ENCODE data around the gene TRMT1.

- no peak for TF ChIP-seq EZH2 (IDR thresholded peaks at IDR 0.05; ENCODE audit: low read depth, unreplicated experiment)
- no peak for TF ChIP-seq CTCF (conservative IDR thresholded peaks at IDR 0.05; ENCODE audit: low read depth in 2 of 2)
- TF ChIP-seq POLR2AphosphoS5 (IDR thresholded peaks at IDR 0.05; ENCODE audit: low read depth): no peak
- TF ChIP-seq ZNF114 (CRISPR knock-in tag; IDR thresholded peaks at IDR 0.05): no peak
Observed at GRCh38 chr19:13138171-13138915, 21.8 kb upstream of the TRMT1 start.

Data from GM23338 (cell line).